HepG2 (cell line): Measurements from ENCODE around the gene NAV2. TPM values are rescaled to one million over a fixed set of nuclear protein-coding genes. Genes with fewer than 3 reads are reported as not detected.

Experiments
- ATAC-seq: fragments of 200-7000 bp; cut with Tn5 transposase; 3 replicates; pipeline ENCODE4 v1.9.1; 2020; ENCODE audit warnings: mild to moderate bottlenecking, moderate library complexity
- BruUV-seq: library from RNA; stranded (reverse); fragments of 400-500 nt; replicated peaks from 2 replicates; lab custom pipeline; 2021; lab: Mats Ljungman, UMichigan
- CTCF ChIA-PET: fragments of 300-600 bp; formaldehyde crosslinking; extraction: SDS; loops from one replicate; lab custom pipeline; 2021; ENCODE audit warnings: low total read pairs, inconsistent platforms, low intra/inter-chr PET ratio; lab: Yijun Ruan, JAX
- POLR2A ChIA-PET: fragments of 350-600 bp; sonication (Branson Sonifier 250); formaldehyde crosslinking; loops from one replicate; lab custom pipeline; 2020; ENCODE audit warnings: antibody characterized with exemption, inconsistent platforms; lab: Yijun Ruan, JAX
- DNase-seq: peaks from one replicate; pipeline ENCODE4 v3.0.0-alpha.2; 2015; ENCODE audit warnings: low spot score
- FAIRE-seq: peaks from 3 replicates; lab custom pipeline; 2011; peaks lifted over from hg19 to GRCh38; lab: Jason Lieb, UNC
- H2AFZ ChIP-seq: one replicate; pipeline ENCODE4 v1.6.1; 2011; ENCODE audit warnings: low read length, inconsistent platforms
- H3K27ac ChIP-seq: fragments of 300-600 bp; 3 replicates; pipeline ENCODE4 v1.8.0; 2011; ENCODE audit warnings: mixed run types, mild to moderate bottlenecking, mixed read lengths, low read length, inconsistent platforms; ENCODE audit not compliant: insufficient read depth; ENCODE audit errors: extremely low read length
- H3K27me3 ChIP-seq, 2 experiments: fragments of 200-600 bp in 1 of 2; 2 replicates in 1 of 2; 3 replicates in 1 of 2; pipeline versions ENCODE4 v1.6.0 to v1.8.0; 2011; ENCODE audit warnings: low read length in 2 of 2, mild to moderate bottlenecking in 2 of 2, moderate library complexity in 2 of 2, inconsistent platforms in 1 of 2; ENCODE audit not compliant: insufficient read depth in 2 of 2, control insufficient read depth in 1 of 2
- H3K36me3 ChIP-seq, 2 experiments: fragments of 200-600 bp in 1 of 2; replicated peaks in 1 of 2; 2 replicates in 1 of 2; 3 replicates in 1 of 2; pipeline versions ENCODE4 v1.5.1 to v1.8.0; 2011; ENCODE audit warnings: low read length in 2 of 2, inconsistent platforms in 1 of 2; ENCODE audit not compliant: insufficient read depth in 2 of 2, control insufficient read depth in 1 of 2
- H3K4me1 ChIP-seq: 2 replicates; pipeline ENCODE4 v1.5.1; 2012; ENCODE audit warnings: low read length, inconsistent platforms; ENCODE audit not compliant: insufficient read depth
- H3K4me2 ChIP-seq: 2 replicates; pipeline ENCODE4 v1.6.0; 2011; ENCODE audit warnings: low read depth, low read length, inconsistent platforms
- H3K4me3 ChIP-seq, 3 experiments: fragments of 200-600 bp in 1 of 3; sonication (generic), shearing (Covaris generic) in 1 of 3; replicated peaks in 1 of 3; 2 replicates each; pipeline ENCODE4 v1.5.1; 2011 to 2016; ENCODE audit warnings: low read length in 3 of 3, inconsistent platforms in 2 of 3, low read depth in 2 of 3, mild to moderate bottlenecking in 2 of 3, control low read depth in 1 of 3, mixed read lengths in 1 of 3; ENCODE audit not compliant: insufficient read depth in 1 of 3
- H3K79me2 ChIP-seq: one replicate; pipeline ENCODE4 v1.6.1; 2011; ENCODE audit warnings: low read length, inconsistent platforms; ENCODE audit not compliant: insufficient read depth
- H3K9ac ChIP-seq: 2 replicates; pipeline ENCODE4 v1.6.0; 2011; ENCODE audit warnings: mild to moderate bottlenecking, low read depth, low read length, inconsistent platforms; ENCODE audit not compliant: insufficient read depth
- H3K9me3 ChIP-seq: 2 replicates; pipeline ENCODE4 v1.5.1; 2012; ENCODE audit warnings: mild to moderate bottlenecking, low read length
- H4K20me1 ChIP-seq: 2 replicates; pipeline ENCODE4 v1.6.0; 2011; ENCODE audit warnings: inconsistent platforms, mild to moderate bottlenecking, low read length, moderate library complexity; ENCODE audit not compliant: insufficient read depth
- BRD4 ChIP-seq: sonication (generic); formaldehyde crosslinking; IDR thresholded peaks from 2 replicates; pipeline ENCODE4 v1.4.0; 2020; ENCODE audit warnings: missing genetic modification reagents
- EEA1 ChIP-seq: sonication (generic); formaldehyde crosslinking; IDR thresholded peaks from 2 replicates; pipeline ENCODE4 v1.5.1; 2020; ENCODE audit warnings: mild to moderate bottlenecking, missing genetic modification reagents, borderline replicate concordance
- FOXJ3 ChIP-seq: sonication (generic); formaldehyde crosslinking; IDR thresholded peaks from 2 replicates; pipeline ENCODE4 v1.4.0; 2020; ENCODE audit warnings: missing genetic modification reagents, mild to moderate bottlenecking, borderline replicate concordance
- GRHL1 ChIP-seq: sonication (generic); formaldehyde crosslinking; conservative IDR thresholded peaks from 2 replicates; pipeline ENCODE4 v1.8.0; 2022; ENCODE audit warnings: missing genetic modification reagents
- GTF3A ChIP-seq: sonication (generic); formaldehyde crosslinking; conservative IDR thresholded peaks from 2 replicates; pipeline ENCODE4 v1.4.0; 2020; ENCODE audit warnings: mild to moderate bottlenecking, missing genetic modification reagents
- HMGA1 ChIP-seq: sonication (generic); formaldehyde crosslinking; conservative IDR thresholded peaks from 2 replicates; pipeline ENCODE4 v1.4.0; 2020; ENCODE audit warnings: missing genetic modification reagents
- HNRNPH1 ChIP-seq: fragments of 200-400 bp; formaldehyde crosslinking; optimal IDR thresholded peaks from 2 replicates; pipeline ENCODE3; 2017; ENCODE audit warnings: mild to moderate bottlenecking, low read depth, low read length
- JUND ChIP-seq: sonication (generic); formaldehyde crosslinking; IDR thresholded peaks from 2 replicates; pipeline ENCODE4 v1.8.0; 2022; ENCODE audit warnings: mild to moderate bottlenecking, missing genetic modification reagents
- TBX3 ChIP-seq: fragments of 450-650 bp; IDR thresholded peaks from 2 replicates; pipeline ENCODE4 v1.6.1; 2017; ENCODE audit warnings: antibody characterized with exemption, mild to moderate bottlenecking, inconsistent platforms, borderline replicate concordance
- ZNF225 ChIP-seq: sonication (generic); formaldehyde crosslinking; IDR thresholded peaks from 2 replicates; pipeline ENCODE4 v1.4.0; 2020; ENCODE audit warnings: mild to moderate bottlenecking, missing genetic modification reagents
- ZNF235 ChIP-seq: sonication (generic); formaldehyde crosslinking; IDR thresholded peaks from 2 replicates; pipeline ENCODE4 v1.8.1; 2023; ENCODE audit warnings: mild to moderate bottlenecking, missing genetic modification reagents, borderline replicate concordance
- ZNF264 ChIP-seq: sonication (generic); formaldehyde crosslinking; IDR thresholded peaks from 2 replicates; pipeline ENCODE4 v1.4.0; 2020; ENCODE audit warnings: missing genetic modification reagents
- ZNF354B ChIP-seq: sonication (generic); formaldehyde crosslinking; IDR thresholded peaks from 2 replicates; pipeline ENCODE4 v1.8.0; 2022; ENCODE audit warnings: mild to moderate bottlenecking, missing genetic modification reagents
- ZNF660 ChIP-seq: sonication (generic); formaldehyde crosslinking; IDR thresholded peaks from 2 replicates; pipeline ENCODE4 v1.5.1; 2020; ENCODE audit warnings: mild to moderate bottlenecking, low read depth, missing genetic modification reagents, borderline replicate concordance
- WGBS: methylation state at CpG from one replicate; pipeline ENCODE4 v1.1.6; 2017; ENCODE audit warnings: low lambda C conversion rate; 5-methylcytosine and 5-hydroxymethylcytosine counted together
- in situ Hi-C: cut with HindIII; loops from 2 replicates; pipeline ENCODE4 v1.10.0; 2017; ENCODE audit warnings: low pct_unique_long_range_greater_than_20kb; ENCODE audit not compliant: extremely low pct_ligation_motif_present
- intact Hi-C: fragments of 100-400 bp; cut with micrococcal nuclease; formaldehyde crosslinking; loops from one replicate; pipeline ENCODE4 v1.10.0; 2022; ENCODE audit not compliant: unreplicated experiment
- polyA plus RNA-seq, 8 experiments: library from polyadenylated mRNA; depleted of rRNA in 3 of 8; stranded (reverse) in 7 of 8; unstranded in 1 of 8; fragments of >200 nt; fragmentation: Illumina TruSeq in 4 of 8; extraction: Trizol in 4 of 8; gene quantifications; 2 replicates each; pipeline versions ENCODE4 v1.2.1 to v1.2.3, GENCODE V29; 2011 to 2016; ENCODE audit warnings: low read depth in 4 of 8, missing spikeins in 1 of 8, mixed read lengths in 1 of 8; ENCODE audit not compliant: insufficient read depth in 1 of 8
- total RNA-seq, 5 experiments: library from RNA; depleted of rRNA; stranded (reverse); fragments of >200 nt; fragmentation: Illumina TruSeq; extraction: Trizol; gene quantifications; 2 replicates each; pipeline ENCODE4 v1.2.3, GENCODE V29; 2016; ENCODE audit warnings: low read depth in 1 of 5
- TF ChIP-seq, protein P1 (sequence below): sonication (generic); formaldehyde crosslinking; IDR thresholded peaks from 2 replicates; pipeline ENCODE4 v1.5.0; 2020; ENCODE audit warnings: missing genetic modification reagents, mild to moderate bottlenecking, borderline replicate concordance

The NAV2 gene
- total and polyA plus RNA-seq, 2 of the 13 experiments (the other 11 are each of a cell fraction or from before 2014, with no cell fraction given), result 9.3 to 34.6 TPM

DNA sequence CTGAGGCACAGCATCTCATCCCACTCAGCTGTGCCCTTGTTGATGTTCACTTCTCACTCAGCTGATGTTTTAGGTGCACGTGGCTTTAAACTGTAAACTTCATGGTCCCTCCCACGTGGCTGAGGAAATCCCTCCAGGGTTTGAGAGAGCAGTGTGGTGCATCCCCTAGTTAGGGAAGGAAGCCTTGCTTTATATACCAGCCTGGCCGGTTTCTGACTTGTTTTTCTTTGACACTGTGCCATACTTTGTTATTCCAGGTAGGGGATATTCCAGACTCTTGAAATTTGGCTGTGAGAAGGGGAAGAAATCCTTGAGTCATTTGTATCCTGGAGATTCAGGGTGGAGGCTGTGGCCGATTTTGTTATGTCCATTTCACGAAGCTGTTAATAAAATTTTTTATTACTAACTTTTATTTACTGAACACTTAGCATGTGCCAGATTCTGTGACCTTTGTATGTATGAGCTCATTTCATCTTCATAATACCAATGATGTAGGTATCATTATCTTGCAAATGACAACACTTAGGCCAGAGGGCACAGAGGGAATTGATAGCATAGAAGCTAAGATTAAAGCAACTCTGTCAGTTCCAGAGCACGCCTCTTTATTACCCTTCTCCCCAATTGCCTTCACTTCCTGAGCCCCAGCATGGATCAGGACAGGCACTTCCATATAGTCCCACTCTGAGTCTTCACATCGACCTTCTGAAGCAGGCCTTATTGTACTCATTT, 116.6 kb downstream of the NAV2 start:
- FAIRE-seq, result no peak
- intact Hi-C loops, result no loop called here
- TF ChIP-seq ZNF354B (CRISPR knock-in tag) (no peak), FOXJ3 (CRISPR knock-in tag) (no peak), ZNF264 (no peak), HNRNPH1 (no peak), ZNF235 (no peak), BRD4 (CRISPR knock-in tag) (no peak), HMGA1 (CRISPR knock-in tag) (no peak), TBX3 (no peak), GRHL1 (CRISPR knock-in tag) (no peak), ZNF660 (CRISPR knock-in tag) (no peak), GTF3A (CRISPR knock-in tag) (no peak), ZNF225 (CRISPR knock-in tag) (no peak), JUND (CRISPR knock-in tag) (no peak), EEA1 (CRISPR knock-in tag) (no peak)
- TF ChIP-seq, protein P1, sequence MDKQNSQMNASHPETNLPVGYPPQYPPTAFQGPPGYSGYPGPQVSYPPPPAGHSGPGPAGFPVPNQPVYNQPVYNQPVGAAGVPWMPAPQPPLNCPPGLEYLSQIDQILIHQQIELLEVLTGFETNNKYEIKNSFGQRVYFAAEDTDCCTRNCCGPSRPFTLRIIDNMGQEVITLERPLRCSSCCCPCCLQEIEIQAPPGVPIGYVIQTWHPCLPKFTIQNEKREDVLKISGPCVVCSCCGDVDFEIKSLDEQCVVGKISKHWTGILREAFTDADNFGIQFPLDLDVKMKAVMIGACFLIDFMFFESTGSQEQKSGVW (CRISPR knock-in tag), result no peak
- no peak overlapping the region for H3K4me3 ChIP-seq
- no peak overlapping the region for H3K9ac ChIP-seq
- no peaks in the 10 kb centered on the region for H3K36me3 ChIP-seq
- no peak for DNase-seq
- H3K4me1 ChIP-seq, result no peaks in the 10 kb centered on the region
- H4K20me1 ChIP-seq, result no peaks in the 10 kb centered on the region
- H3K79me2 ChIP-seq, result no peaks in the 10 kb centered on the region
- no peaks in the 10 kb centered on the region for H3K9me3 ChIP-seq
- no TSS peak for BruUV-seq
- ChIA-PET POLR2A (no interaction called here), CTCF (no interaction called here)
- WGBS, result under 1% methylated on average over 7 of the region's 7 CpGs
- no peak overlapping the region for H2AFZ ChIP-seq
- no peak for ATAC-seq
- no peak overlapping the region for H3K4me2 ChIP-seq
- in situ Hi-C loops, result no loop called here
- H3K27ac ChIP-seq, result no peak overlapping the region
- H3K27me3 ChIP-seq, result peaks cover 3 to 30% of the 10 kb centered on the region in 2 experiments; a peak in 3 of 5 replicates
